Right ventricle myocardium inferior (tissue), 1 donor: Measurements from ENCODE around the gene CCDC12. TPM values are rescaled to one million over a fixed set of nuclear protein-coding genes. Genes with fewer than 3 reads are reported as not detected.

ENCODE experiments used
- ATAC-seq: fragments of 200-7000 bp; cut with Tn5 transposase; one replicate; pipeline ENCODE4 v1.9.1; 2020; ENCODE audit warnings: mild to moderate bottlenecking, moderate library complexity
- DNase-seq: peaks from one replicate; pipeline ENCODE4 v3.0.0; 2021; ENCODE audit errors: missing footprints
- intact Hi-C: fragments of 100-400 bp; cut with DNase I; formaldehyde crosslinking; loops from one replicate; pipeline ENCODE4 v1.11.0; 2022
- total RNA-seq: library from RNA; stranded (reverse); fragmentation: NEBNext Ultra II Directional; extraction: Animal tissue kit (Norgen Biotek cat#: 25700); gene quantifications from one replicate; pipeline ENCODE4 v1.2.1, GENCODE V29; 2021
- donor health status: DM: no; HTN: yes; CAD: no; lungs with severe emphysema.

The CCDC12 gene
- total RNA-seq, 1 donor from 2014 or later: 26.3 TPM

DNA sequence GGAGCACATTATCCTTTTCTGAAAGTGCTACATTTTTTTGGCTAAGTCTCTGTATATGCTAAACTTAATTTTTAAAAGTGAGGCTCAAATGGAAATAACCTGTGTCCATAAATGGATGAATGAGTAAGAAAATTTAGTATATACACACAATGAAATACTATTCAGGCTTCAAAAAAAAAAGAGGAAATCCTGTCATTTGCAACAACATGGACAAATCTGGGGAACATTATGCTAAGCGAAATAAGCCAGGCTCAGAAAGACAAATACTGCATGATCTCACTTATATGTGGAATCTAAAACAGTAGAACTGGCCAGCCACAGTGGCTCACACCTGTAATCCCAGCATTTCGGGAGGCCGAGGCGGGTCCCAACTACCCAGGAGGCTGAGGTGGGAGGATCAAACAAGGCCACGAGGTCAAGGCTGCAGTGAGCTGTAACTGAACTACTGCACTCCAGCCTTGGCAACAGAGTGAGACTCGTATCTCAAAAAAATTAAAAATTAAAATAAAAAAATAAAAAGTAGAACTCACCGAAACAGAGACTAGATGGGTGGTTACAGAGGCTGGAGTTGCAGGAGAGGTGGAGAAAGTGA, 25.8 kb downstream of the CCDC12 start:
- ATAC-seq (no peak), DNase-seq (no peak)
- intact Hi-C loops: no loop called here

DNA sequence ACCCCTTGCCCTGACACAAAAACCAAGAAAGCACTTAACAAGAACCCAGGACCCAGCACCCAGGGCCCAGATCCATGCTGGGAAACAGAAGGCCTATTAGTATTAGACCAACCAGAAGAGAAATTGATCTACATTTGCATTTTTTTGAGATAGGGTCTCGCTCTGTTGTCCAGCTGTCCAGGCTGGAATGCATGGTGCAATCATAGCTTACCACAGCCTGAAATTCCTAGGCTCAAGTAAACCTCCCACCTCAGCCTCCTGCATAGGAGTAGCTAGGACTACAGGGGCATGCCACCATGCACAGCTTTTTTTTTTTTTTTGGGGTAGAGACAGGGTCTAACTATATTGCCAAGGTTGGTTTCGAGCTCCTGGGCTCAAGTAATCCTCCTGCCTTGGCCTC, 26.4 kb downstream of the CCDC12 start:
- ATAC-seq: no peak
- no peak for DNase-seq
- intact Hi-C loops: no loop called here

DNA sequence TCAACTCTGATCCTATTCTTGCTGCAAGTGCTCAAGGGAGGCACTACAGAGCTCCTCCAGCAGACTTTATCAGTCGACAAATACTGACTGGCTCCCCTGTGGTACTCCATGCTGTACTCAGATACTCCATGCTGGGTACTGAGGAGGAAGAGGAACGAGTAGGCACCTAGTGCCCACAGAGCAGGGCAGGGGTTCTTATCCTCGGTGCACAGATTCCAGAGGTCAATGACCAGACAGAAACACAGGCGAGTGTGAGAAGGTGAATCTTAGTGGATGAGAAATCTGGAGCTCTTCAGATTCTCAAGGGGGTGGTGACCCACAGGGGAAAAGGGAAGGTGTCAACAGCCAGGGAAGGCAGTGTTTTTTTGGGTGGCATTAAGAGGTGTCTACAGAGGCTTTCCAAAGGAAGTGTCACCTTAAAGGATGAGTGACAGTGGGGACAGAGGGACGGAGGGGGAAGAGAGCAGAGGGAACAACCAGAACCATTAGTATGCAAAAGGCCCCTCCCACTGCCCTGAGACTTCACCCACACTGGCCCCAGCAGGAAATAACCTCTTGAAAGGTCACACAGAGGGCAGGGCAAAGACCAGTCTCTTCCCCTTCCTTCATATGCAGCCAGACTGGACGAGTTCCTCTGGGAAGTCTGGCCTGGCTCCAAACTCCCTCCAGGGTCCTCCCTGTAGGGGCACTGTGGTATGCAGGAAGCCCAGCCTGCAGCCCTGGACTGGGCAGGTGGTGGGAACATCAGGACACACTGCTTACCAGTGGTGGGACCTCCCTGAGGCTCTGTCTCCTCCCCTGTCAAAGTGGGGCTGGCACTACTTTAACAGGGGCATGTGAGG, 27.5 kb downstream of the CCDC12 start:
- DNase-seq (no peak), ATAC-seq (peak; percentile 21)
- intact Hi-C loops: no loop called here

DNA sequence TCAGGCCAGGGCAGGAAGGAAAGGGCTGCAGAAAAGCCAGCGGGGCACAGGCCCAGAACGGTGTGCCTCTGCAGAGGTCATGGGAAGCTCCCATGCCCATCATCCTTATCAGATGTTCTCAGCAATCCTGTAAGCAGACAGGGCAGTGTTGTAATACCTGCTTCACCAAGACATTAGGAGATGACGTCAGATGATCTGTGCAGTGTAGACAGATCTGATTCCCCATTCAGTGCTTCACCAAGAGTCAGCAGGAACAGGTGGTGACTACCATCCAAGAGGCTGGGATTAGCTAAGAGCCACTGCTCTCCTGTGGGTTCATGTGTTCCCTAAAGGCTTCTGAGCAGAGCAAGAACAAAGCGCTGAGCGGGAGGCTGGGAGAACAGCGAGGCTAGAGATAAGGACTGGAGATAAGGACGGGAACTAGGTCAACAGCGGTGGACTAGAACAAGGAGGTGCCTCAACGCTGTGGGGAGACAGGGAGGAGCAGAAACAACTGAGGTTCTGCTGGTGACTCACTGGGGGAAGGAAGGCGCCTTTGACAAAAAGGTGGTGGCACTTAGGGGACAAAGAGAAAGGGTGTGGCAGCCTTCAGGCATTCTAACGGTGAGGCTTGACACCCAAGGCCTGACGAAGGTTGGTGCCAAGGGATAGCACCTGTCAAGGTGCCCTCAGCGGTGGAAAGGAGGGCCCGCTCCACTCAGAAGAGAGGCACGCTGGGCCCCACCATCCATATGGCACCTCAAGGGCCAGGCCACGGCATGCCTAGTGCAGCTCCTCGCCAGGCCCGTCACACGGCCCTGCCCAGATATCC, 28.4 kb downstream of the CCDC12 start:
- DNase-seq (no peak), ATAC-seq (peak; percentile 72)
- intact Hi-C loops: no loop called here

DNA sequence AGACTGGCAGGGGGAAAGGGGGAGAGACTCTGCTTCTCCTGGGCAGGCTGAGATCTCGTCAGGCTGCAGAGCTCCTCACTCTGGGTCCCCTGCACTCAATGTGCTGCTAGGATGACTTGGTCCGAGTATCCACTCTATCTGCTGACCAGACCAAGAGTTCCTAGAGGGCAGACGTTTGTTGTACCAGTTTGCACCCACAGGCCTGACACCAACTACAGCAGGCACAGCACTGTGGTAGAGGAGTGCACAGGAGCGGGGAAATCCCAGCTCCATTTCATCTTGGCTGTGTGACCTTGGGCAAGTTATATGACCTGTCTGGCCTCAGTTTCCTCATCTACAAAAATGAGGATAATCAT, 29.0 kb downstream of the CCDC12 start:
- DNase-seq (no peak), ATAC-seq (no peak)
- intact Hi-C loops: no loop called here

DNA sequence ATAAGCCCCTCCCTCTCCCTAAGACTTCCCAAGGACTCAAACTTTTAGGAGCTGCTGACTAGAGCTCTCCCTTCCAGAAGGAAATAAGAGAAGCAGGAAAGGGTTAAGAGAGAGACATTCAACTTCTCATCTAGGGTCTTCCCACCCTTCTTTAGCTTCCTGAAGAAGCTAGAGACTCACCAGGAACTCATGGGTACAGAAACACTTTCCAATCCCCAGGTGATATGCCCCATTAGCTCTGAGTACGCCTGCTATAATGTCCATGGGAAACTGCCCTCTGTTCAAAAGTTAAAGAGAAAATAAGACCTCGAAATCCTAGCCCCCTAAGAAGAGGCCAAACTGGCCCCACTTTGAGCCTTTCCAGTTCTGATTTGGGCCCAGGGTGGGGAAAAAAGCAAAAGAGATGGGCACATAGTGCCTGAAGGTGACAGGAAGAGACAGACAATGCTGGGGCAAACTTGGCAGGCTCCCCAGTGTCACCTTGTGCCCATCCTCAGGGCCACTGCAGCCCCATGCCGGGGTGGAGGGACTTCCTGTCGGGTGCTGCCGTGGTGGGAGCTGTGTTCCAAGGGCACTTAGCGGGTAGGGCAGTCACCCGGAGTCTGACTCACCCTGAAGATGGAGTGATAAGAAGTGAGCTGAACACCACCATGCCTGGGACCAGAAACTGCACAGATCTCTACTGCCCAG, 29.5 kb downstream of the CCDC12 start:
- ATAC-seq (no peak), DNase-seq (peak; percentile 48)
- intact Hi-C loops: no loop called here

DNA sequence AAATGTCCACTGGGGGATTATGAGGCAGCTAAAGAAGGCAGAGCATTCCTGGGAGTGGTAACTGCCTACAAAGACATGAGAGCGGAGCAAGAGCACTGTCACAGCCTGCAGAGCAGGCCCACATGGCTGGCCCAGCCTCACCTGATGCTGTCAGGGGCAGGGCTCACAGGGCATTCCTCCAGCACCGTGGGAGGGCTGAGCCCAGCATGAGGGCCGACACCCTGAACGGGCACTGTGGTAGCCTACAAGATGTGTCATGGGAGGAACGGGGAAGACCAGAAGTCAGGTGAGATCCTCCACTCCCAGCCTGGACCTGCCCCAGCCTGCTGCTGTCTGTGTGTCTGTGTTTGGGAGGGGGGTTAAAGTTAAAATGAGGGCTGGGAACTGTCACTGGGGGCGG, 30.1 kb downstream of the CCDC12 start:
- no peak for ATAC-seq
- peak; percentile 18 for DNase-seq
- intact Hi-C loops: no loop called here

DNA sequence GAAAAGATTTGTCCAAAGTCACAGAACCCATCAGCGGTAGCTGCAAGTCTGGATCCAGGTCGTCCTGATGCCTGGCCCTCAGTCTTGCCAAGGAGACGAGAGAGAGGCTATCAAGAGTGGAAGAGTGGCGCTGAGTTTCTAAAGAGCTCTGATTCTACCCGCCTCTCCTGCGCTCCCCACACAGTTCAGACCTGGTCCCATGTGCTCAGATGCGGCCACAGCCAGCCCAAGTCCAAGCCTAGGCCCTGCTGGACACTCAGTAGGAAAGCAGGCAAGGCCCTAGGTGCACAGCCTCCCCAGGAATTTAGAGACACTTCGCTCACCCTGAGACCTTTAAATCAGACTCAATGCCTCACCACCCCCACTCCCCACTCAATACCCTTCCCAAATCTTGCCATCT, 32.4 kb downstream of the CCDC12 start:
- no peak for DNase-seq
- intact Hi-C loops: no loop called here
- ATAC-seq: peak; percentile 30

DNA sequence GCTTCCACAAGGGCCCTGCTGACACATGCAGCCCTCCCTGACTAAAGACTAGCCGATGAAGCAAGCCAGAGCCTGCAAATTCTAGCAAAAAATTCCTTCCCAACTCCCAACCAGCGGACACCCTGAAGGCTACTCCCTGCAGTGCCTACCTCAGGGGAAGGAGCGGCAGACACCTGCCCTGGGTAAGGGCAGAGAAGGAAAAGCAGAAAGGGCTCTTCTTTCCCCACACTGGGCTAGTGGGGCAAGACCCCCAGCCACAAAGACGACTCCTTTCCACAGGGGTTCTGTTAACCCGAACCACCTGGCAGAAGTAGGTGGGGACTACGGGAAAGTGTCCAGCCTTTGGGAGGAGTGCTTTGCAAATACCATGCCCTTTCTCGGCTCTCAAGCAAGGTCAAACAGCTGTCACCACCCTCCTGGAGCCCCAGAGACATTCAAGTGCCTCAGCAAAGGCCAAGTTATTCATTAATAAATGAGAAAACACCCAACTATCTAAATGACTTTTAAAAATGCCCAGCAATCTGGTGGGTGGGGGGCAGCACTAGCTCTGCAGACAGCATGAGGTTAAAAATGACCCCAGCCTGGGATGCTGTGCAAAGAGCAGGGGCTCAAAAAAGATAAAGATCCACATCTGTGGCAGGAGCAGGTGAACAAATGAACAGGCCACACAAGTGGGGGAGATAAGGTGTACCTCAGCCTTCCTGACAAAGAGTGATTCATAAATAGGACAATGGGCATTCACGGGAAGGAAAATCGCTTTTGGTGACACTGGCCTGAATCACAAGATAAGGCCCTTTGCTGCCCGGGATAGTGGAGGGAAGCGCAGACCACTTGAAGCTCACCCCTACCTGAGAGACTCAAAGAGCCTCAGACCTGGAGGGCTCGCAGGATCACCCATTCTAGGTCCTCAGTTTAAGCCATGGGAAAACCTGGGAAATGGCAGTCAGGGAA, 33.0 kb downstream of the CCDC12 start:
- peak; percentile 40 for ATAC-seq
- no peak for DNase-seq
- intact Hi-C loops: no loop called here

DNA sequence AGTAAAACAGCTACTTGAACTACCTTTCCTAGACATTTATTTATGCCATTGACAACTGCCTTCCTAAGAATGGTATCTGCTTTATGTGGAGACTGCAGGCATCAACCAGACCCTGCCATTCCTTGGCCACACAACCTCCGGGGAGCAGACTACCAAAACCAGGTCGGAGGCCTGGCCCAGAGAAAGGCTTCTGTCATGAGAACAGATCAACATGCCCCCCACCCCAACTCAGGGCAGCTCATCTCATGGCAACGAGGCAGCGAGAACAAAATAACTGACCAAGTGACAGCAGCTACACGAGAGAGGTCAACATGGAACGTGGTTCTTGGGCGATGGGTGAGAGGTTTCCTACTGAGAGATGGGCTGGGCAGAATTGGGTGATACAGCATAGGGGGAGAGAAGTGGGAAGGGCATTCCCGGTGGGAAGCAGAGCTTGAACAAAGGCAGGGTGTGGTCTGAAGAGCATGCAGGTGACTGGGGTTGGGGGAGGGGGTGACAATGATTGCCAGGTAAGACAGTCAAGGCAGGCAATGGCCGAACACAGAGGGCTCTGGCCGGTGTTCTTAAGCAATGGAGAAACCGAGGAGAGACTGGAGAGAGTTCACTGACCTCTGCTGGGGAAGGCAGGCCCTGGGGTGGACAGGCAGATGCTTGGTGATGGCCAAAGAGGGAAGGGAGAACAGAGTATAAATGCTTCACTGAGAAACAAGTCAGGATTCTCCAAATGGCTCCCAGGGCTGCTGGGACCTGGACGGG, 33.9 kb downstream of the CCDC12 start:
- no peak for DNase-seq
- intact Hi-C loops: no loop called here
- no peak for ATAC-seq

DNA sequence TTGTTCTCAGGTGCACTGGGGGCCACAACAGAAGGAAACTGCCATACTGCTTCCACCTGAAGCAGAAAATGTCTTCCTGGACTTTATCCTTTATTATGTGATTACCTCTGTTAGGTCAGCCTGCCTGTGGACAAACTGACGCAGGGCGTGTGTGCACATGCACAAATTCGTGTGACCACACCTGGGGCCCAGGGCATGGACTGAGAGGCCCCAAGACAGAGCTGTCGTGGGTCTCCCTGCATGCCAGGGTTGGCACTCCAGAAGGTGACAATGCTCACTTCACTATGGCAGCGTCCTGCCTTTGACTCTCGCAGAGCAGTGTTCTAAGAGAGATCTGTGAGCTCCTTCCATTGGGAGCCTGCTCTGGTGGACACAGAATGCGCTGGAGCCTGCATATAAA, 34.5 kb downstream of the CCDC12 start:
- DNase-seq: no peak
- intact Hi-C loops: no loop called here
- ATAC-seq: no peak

DNA sequence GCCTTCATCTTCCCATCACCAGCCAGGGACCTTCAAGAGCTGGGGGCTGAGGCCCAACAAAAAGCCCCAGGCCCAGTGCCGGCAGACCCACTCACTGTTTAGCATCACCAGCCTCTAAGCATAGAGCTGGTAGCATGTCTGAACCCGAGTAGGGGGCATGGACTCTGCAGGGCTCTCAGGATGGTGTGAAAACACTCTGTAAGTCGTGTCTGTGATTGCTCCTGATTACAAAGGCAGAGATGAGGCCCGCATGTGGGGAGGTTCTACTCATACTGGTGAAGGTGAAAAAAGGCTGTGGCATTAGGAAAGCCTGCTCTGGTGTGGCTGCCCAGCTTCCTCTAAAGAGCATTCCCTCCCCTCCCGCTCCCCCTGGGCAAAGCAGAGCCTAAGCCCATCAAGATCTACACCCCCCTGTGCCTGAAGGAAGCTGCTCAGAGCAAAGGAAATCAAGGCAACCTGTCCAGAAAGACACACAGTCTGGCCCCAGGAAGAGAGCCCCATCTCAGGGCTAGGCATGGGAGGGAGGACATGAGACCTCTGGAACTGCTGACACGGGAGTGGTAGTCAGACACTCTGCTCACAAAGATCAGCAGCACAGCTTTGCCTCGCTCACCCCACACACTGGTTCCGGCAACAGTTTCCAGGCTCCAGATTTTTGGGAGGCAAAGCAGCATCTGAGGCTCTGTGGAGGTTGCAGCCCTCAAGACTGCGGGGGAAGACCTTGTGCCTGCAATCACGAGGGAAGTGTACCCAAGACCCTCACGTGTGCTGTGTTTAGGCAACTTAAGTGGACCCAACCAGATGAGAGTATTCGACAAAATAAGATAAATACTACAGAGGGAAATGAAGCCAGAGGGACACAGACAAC, 36.7 kb downstream of the CCDC12 start:
- DNase-seq (no peak), ATAC-seq (no peak)
- intact Hi-C loops: no loop called here

DNA sequence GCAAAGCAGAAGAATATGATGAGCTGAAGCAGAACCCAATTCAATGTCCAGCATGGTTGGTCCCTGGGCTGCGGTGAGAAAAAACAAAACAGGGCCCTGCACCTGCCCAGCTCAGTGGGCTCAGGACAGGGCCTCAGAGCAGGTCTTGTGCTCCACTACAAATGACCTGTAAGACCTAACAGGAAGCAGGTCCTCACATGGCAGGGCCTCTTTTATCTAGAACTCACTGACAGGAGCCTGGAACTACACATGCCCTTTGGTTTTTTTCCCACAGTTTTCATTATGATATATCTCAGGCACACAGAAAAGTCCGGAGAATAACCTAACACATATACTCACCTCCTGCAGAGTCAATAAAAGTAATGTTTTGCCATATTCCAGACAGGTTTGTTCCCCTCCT, 38.4 kb downstream of the CCDC12 start:
- intact Hi-C loops: no loop called here
- ATAC-seq (no peak), DNase-seq (no peak)

DNA sequence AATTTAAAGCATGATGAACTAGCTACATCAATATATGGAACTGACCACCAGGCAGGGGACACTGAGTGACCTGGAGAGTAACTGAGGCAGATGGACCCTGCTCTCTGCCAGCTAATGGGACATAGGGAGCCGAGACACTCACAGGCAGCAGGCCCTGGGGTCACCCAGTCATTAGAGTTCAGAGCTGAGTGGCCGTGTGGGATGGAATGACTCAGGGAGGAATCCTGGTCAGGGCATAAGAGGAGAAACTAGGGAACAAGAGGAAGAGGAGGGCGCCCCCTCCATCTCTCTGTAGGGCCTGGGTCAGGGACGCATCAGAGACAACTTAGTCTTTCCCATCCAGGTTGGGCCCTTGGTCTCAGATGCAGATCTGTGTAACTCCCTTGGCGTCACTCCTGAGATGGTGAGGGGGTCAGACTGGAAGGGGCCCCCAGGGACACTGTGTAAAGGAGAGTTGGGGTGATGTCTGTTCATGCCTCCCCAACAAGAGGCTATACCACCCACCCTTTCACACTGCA, 39.8 kb downstream of the CCDC12 start:
- no peak for ATAC-seq
- DNase-seq: no peak
- intact Hi-C loops: no loop called here

DNA sequence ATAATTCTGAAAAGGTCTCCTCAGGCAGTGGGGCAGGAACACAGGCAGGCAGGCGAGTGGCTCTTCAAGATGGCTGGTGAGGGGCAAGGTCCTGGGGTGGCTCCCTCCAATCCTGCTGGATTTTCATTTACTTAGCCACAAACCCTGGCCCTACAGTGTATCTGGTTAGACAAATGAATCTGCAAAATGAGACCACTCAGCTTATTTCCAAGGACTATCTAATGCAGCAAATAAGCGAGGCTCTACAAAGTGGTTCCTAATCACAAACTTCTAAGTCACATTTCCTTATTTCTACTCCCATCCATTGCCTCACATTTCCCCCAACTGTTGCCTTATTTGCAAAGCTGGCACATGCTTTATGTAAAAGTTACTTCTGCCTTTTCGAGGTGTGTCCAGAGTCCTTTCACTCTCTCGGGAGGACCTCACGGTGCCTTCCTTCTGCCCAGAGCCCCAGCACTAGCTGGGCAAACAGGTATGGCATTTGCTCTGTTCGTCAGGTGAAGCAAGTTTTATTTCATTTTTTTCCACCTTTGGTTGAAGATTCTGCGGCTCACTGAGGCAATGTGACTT, 40.5 kb downstream of the CCDC12 start:
- intact Hi-C loops: loop anchor here (2.0 kb wide), 1 partner anchor 41 kb away; the partner anchor contains the start of gene CCDC12
- ATAC-seq (no peak), DNase-seq (no peak)
